Mesothelial cell of epicardium (in vitro differentiated cells): ENCODE measurements around the gene RBMS3. TPM values are rescaled to one million over a fixed set of nuclear protein-coding genes. Genes with fewer than 3 reads are reported as not detected.
A peak's percentile ranks its signal among the peaks of the same experiment; 100 is the strongest.

ENCODE experiments used
- DNase-seq, 2 experiments: peaks; one replicate each; pipeline ENCODE4 v3.0.0; 2021; ENCODE audit warnings: low spot score in 2 of 2; ENCODE audit not compliant: unreplicated experiment in 2 of 2
- H3K27ac Mint-ChIP-seq: 2 replicates; pipeline ENCODE4 v1.8.0; 2021; ENCODE audit warnings: mixed read lengths
- H3K27me3 Mint-ChIP-seq: 2 replicates; pipeline ENCODE4 v1.8.0; 2021; ENCODE audit warnings: low read depth, mixed read lengths
- H3K36me3 Mint-ChIP-seq: 2 replicates; pipeline ENCODE4 v1.8.0; 2021; ENCODE audit warnings: mixed read lengths
- H3K4me1 Mint-ChIP-seq: 2 replicates; pipeline ENCODE4 v1.8.0; 2021; ENCODE audit warnings: mixed read lengths
- H3K4me3 Mint-ChIP-seq: 2 replicates; pipeline ENCODE4 v1.8.0; 2021; ENCODE audit warnings: mild to moderate bottlenecking, moderate library complexity, mixed read lengths
- H3K9me3 Mint-ChIP-seq: 2 replicates; pipeline ENCODE4 v1.8.0; 2021; ENCODE audit warnings: mixed read lengths
- total RNA-seq: library from RNA; stranded (reverse); gene quantifications from 3 replicates; pipeline ENCODE4 v1.2.1, GENCODE V29; 2021
- TF ChIP-seq, protein P1 (sequence below): fragments of 200-600 bp; sonication (generic); IDR thresholded peaks from one replicate; pipeline ENCODE4 v1.5.0; 2021; ENCODE audit warnings: antibody characterized with exemption; ENCODE audit not compliant: unreplicated experiment

The RBMS3 gene
- total RNA-seq, 1 donor from 2014 or later: 42.5 TPM

DNA sequence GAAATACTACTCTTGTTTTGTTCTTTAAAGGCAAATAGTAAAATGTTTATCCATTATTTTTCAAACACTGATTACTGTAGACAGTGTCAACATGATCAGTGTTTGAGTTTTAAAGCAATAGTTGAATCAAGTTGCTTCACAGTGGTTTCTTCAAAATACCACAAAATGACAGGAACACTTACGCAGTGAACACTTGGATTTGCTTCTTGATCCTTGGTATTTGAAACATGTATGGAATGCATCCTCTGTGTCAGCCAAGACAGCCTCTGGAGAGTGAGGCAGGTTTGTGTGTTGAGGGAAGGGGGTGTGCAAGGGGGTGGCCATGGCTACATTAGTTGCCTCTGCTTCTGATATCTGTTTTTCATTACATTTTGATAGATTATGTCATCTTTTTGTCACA is 413.0 kb downstream of the RBMS3 start:
- Mint-ChIP-seq H3K27me3 (no peaks in the 10 kb centered on the region), H3K27ac (peak overlapping the region; percentile 96), H3K4me3 (peak overlapping the region; percentile 23), H3K9me3 (no peaks in the 10 kb centered on the region), H3K4me1 (peaks cover 70% of the 10 kb centered on the region), H3K36me3 (no peaks in the 10 kb centered on the region)
- TF ChIP-seq, protein P1, sequence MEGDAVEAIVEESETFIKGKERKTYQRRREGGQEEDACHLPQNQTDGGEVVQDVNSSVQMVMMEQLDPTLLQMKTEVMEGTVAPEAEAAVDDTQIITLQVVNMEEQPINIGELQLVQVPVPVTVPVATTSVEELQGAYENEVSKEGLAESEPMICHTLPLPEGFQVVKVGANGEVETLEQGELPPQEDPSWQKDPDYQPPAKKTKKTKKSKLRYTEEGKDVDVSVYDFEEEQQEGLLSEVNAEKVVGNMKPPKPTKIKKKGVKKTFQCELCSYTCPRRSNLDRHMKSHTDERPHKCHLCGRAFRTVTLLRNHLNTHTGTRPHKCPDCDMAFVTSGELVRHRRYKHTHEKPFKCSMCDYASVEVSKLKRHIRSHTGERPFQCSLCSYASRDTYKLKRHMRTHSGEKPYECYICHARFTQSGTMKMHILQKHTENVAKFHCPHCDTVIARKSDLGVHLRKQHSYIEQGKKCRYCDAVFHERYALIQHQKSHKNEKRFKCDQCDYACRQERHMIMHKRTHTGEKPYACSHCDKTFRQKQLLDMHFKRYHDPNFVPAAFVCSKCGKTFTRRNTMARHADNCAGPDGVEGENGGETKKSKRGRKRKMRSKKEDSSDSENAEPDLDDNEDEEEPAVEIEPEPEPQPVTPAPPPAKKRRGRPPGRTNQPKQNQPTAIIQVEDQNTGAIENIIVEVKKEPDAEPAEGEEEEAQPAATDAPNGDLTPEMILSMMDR: no peak
- no peak for DNase-seq

DNA sequence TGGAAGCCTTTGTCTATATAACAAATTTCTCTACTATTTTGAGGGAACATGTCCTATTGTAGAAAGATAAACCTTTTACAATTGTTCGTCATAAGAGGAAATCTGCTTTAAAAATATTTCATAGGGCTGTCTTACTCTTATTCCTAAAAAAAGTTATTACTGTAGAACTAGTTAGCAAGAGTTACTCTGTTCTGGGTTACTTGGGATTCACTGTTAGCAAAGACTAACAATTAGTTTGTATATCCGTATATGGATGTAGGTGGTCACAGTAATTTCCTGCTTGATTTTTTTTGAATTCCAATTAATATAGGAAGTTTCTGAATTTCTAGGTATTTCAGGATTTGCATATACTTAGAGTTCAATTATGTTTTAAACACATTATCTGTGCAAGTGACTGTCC is 413.5 kb downstream of the RBMS3 start:
- peaks cover 70% of the 10 kb centered on the region for H3K4me1 Mint-ChIP-seq
- no peaks in the 10 kb centered on the region for H3K9me3 Mint-ChIP-seq
- H3K36me3 Mint-ChIP-seq: no peaks in the 10 kb centered on the region
- peak overlapping the region; percentile 96 for H3K27ac Mint-ChIP-seq
- no peak for DNase-seq
- H3K27me3 Mint-ChIP-seq: no peaks in the 10 kb centered on the region
- TF ChIP-seq, protein P1: no peak
- no peak overlapping the region for H3K4me3 Mint-ChIP-seq

DNA sequence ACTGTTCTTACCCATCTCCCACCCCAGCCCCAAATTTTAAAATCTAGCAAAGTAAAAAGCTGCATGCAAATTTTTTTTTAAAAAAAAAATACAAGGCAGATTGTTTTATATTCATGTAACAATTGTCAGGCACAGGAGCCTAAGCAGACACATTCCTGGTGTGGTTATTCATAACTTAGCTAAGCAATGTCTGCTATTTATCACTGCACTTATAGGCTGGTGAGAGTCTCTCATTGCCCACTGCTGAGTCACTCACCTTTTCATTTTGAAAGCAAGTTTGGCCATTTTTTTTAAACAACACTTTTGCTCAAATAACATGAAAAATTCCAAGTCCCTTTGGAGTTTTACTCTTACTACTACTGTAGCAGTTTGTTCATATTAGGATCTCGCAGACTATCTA is 413.9 kb downstream of the RBMS3 start:
- H3K9me3 Mint-ChIP-seq: peaks cover under 1% of the 10 kb centered on the region
- no peak overlapping the region for H3K4me3 Mint-ChIP-seq
- TF ChIP-seq, protein P1: no peak
- no peaks in the 10 kb centered on the region for H3K36me3 Mint-ChIP-seq
- no peak for DNase-seq
- peak overlapping the region; percentile 96 for H3K27ac Mint-ChIP-seq
- no peaks in the 10 kb centered on the region for H3K27me3 Mint-ChIP-seq
- H3K4me1 Mint-ChIP-seq: peaks cover 70% of the 10 kb centered on the region

DNA sequence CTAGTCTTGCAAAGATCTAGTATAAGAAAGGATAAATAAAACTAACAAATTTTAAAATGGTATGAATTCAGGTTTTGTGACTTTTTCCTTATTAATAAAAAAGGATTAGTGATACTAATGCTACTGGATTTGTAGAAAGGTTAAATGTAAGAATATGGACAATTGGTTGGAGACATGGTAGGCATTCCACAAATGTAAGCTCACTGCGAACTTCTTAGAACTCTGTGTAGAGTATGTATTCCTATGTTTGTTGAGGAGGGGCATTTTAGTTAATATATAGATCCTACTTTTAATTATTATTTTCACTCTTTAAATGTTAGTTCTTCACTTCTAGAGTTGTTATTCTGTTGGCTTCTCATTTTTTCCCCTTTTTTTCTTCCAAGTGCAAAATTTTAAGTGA is 414.3 kb downstream of the RBMS3 start:
- Mint-ChIP-seq H3K27me3 (no peaks in the 10 kb centered on the region), H3K9me3 (peaks cover 4% of the 10 kb centered on the region), H3K27ac (peak overlapping the region; percentile 81), H3K36me3 (peaks cover 3% of the 10 kb centered on the region), H3K4me1 (peaks cover 67% of the 10 kb centered on the region), H3K4me3 (no peak overlapping the region)
- DNase-seq: no peak
- TF ChIP-seq, protein P1: no peak

DNA sequence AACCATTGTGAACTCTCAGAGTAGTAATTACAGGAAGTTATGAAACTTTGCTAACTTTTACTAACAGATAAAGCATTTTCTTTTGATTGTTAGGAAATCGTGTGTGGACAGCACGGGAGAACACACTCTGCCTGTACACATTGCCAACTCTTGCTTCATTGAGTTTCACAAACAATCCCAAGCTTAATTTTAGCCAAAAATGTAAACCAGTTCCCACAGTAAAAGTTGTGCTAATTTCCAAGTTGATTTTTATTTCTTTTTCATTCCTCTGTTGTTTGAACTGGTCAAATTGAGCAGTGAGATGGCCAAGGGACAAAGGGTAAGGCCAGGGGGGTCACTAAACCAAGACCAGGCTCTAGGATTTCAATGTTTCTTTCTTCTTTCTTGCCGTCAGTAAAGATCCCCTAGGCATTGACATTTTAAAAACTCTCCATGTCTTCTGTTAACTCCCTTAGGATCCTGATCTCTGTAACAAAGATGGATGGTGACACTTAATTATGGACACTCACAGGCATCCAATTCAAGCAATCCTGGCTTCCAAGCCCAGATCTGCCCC is 414.9 kb downstream of the RBMS3 start:
- TF ChIP-seq, protein P1: no peak
- Mint-ChIP-seq H3K4me1 (peaks cover 63% of the 10 kb centered on the region), H3K4me3 (no peak overlapping the region)

DNA sequence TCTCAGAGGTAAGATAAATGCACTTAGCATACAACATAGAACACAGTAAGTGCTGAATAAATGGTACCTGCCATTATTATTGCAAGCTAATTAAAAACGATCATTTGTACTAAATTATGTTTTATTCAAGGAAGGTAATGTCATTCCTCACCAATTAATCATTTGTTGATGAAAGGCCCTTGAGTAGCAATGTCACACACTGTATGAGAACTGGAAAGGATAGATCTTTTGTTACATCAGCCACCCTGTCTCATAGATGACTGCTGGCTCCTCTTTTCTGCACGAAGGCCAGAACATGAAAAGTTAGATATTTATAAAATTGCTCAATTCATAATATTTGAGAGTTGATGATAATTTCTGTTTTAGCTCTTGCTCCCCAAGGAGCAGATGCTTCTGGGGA is 415.4 kb downstream of the RBMS3 start:
- Mint-ChIP-seq H3K9me3 (peaks cover 11% of the 10 kb centered on the region), H3K27me3 (no peaks in the 10 kb centered on the region), H3K36me3 (peaks cover 8% of the 10 kb centered on the region), H3K27ac (peak overlapping the region; percentile 81), H3K4me3 (no peak overlapping the region), H3K4me1 (peaks cover 57% of the 10 kb centered on the region)
- DNase-seq: no peak
- TF ChIP-seq, protein P1: no peak

More for the DNA sequence above, 414.9 kb downstream of the RBMS3 start:
- DNase-seq: no peak
- H3K9me3 Mint-ChIP-seq: peaks cover 10% of the 10 kb centered on the region
- H3K27ac Mint-ChIP-seq: peak overlapping the region; percentile 81
- H3K27me3 Mint-ChIP-seq: no peaks in the 10 kb centered on the region
- H3K36me3 Mint-ChIP-seq: peaks cover 8% of the 10 kb centered on the region
